HG02610 (cell line): ENCODE data around the gene IL13RA1.
A peak's percentile ranks its signal among the peaks of the same experiment; 100 is the strongest.
"Not testable (repeated sequence)": the region's sequence is repeated elsewhere in the genome, so short reads cannot be mapped to it uniquely, and the experiment has no call there.

Source experiments
- ATAC-seq: cut with Tn5 transposase; IDR thresholded peaks from one replicate; pipeline ENCODE4 v1.9.1; 2021; ENCODE audit warnings: mild to moderate bottlenecking, moderate library complexity; ENCODE audit not compliant: unreplicated experiment

IL13RA1 gene

DNA sequence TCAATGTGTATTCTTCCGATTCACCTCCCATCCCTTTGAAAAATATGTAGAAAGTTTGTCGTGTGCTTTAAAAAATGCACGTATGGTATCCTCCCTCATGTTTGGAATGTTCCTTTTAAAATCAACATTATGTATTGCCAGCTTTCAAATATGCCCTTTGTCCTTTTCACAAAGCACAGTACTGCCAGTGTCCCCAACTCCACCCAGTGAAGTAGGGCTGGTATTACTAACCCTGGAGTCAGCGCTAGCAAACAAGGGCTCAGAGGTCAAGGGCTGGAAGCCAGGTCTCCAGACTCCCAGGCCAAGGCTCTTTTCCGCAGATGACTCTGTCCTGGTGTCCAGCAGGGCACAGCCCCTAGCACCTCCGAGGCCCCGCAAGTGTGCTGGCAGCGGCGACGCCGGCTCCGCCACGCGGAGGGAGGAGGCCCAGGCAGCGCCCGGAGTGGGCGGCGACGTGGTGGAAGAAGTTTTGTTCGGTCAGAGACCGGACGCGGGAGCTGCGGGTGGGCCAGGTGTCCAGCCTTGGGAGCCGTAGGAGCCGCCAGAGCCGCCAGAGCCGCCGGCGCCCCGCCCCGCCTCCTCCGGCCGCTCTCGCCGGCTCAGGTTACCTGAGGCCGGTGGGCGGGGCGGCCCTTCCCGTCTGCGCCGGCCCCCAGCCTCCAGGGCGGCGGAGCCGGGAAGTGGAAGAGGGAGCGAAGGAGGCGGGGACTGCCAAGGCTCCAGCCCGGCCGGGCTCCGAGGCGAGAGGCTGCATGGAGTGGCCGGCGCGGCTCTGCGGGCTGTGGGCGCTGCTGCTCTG lies at the start of gene IL13RA1:
Gene IL13RA1, plus strand, starts transcription at position 720 of the 799 bp plus-strand sequence. Its CDS starts 33 bp downstream, at position 753.
- peak; percentile 59 for ATAC-seq

DNA sequence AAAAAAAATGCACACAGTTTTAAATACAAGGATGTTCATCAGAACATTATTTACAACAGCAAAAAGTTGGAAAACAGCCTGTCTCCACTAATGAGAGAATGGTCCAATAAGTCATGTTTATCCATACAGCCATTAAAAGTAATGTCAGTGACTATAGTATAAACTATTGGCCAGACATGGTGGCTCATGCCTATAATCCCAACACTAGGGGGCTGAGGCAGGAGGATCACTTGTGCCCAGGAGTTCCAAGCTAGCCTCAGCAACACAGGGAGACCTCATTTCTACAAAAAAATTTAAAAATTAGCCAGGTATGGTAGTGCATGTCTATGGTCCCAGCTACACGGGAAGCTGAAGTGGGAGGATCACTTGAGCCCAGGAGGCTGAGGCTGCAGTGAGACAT lies 48.1 kb upstream of the IL13RA1 start:
- no peak for ATAC-seq

DNA sequence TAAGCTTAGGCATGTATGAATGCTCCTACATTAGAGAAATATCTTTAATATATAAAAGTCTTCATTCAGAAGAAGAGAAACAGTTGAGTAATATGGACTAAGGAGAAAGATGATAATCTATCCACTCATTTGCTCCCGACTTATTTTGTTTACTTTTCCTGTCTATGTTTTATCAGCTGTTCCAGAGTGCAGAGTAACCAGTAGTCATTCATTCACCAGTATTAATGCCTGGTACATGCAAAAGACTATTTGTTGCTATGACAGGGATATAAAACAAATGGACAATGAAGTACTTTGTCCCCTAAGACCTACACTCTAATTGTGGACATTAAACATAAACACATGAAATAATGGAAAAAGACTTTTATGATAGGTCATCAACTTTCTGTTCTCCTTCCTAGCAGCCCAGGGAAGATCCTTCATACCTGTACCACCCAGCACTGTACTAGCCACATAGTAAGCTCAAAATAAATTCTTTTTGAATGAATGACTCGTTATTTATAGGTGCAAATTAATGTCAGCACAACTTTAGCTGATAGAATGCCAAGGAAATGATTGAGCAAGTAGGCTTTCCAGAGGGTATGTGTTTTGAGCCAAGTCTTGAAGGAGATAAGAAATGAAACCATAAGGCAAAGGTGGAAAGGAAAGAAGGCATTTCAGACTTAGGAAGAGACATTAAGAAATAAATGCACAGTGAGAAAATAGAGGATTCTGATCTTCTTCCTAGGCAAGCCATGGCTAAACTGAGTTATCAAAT lies 45.0 kb upstream of the IL13RA1 start:
- no peak for ATAC-seq

DNA sequence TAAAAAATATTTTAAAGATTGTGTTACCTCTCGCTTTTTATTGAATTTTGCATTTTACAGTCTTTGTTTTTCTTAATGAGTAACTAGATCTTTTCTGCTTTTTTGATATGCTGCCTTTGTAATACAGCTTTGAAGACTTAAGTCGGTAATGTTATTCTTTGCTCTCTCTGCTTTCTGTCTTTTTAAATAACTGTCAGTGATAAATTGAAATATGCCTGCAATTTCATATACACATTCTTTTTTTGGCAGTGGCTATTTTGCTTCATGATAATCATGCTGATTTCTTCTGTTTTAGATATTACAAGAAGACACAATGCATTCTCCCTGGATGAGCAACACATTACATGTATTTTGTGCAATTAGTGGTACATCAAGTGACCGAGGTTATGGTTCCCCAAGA lies 42.0 kb upstream of the IL13RA1 start:
- ATAC-seq: no peak

DNA sequence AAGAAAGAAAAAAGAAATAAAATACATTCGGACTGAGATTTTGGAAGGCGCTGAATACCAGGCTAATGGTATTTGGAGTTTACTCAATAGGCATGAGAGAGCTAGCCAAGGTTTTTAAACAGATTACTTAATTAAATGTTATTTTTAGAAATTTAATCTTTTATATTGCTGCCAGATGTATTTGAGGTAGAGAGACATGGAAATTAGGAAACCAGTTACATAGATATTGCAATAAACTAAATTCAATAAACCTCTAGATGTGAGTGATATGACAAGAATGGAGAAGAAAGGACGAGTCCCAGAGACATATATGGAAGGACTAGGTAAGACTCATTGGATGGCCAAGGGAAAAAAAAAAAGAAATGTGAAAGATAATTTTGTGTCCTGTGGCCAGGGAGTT lies 38.5 kb upstream of the IL13RA1 start:
- no peak for ATAC-seq

DNA sequence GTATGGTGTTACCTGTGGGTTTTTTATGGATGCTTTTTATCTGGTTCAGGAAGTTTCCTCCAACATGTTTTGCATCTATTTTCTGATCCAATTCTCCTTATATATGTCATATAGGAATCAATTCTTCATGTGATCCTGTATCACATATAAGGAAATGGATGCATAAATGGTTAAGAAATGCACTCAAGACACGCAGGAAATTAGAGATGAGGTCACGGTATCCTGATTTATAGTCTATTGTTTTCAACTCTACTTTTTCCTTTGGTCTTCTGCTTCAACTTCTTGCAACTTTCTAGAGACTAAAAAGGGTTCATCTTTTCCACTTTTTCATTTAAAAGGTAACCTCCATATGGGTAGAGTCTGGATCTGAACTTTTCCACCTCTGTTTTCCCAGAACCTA lies 33.6 kb upstream of the IL13RA1 start:
- no peak for ATAC-seq

DNA sequence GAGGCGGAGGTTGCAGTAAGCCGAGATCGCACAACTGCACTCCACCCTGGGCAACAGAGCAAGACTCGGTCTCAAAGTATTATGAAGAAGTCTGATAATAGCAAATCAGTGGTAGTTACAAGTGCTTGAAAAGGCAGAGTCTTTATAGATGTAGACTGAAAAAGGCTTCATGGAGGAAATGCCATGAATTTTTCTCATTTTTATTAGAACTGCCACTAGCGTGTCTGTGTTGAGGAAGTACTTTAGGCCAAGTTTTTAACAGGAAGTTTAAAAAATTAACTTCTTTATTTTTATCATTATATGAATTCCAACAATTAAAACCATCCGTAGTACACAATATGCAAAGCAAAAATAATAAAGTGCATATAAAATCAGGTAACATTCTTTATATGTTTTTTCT lies 32.8 kb upstream of the IL13RA1 start:
- ATAC-seq: no peak

DNA sequence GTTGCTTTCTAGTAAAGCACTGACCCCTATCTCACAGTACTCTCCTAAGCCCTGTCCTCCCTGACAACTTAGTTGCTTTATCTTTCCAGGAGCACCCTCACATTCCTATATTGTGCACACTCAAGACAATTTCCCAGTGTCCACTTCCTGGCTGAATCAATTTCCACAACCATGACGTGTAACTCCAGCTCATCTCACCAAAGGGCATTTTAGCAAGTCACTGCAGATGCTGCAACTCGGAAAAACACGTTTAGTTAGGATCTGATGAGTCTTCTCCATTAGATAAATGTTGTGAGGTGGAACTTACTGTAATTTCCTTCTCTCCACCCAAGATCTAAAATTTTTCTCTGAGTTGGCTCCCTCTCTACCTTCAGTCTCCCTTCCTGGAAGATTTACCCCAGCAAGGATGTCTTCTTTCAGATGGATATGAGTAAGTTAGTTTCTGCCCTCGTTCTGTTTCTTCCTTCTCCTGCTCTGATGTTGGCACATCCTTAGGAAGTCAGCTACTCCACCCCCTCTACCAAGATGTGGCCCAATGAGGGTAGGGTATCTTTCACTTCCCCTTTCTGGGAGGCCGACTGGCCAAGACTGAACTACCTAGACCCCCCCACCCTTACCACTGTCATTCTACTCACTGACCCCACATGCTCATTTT lies 28.8 kb upstream of the IL13RA1 start:
- no peak for ATAC-seq

DNA sequence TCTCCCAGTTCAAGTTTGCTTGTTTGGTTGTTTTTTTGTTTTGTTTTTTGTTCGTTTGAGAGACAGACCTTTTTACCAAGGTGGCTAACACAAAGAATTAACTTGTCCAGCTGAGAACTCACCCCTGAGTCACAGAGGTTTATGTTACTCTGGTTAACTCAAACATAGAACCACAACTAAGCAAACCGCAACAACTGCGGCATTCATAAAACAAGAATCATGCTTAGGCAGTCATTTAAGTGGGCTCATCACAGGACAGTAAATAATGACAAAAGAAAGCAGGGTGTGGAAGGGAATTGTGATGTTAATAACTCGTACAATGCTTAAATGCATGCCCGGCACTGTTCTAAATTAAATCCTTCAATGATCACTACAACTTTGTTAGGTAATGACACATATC lies 24.7 kb upstream of the IL13RA1 start:
- no peak for ATAC-seq

DNA sequence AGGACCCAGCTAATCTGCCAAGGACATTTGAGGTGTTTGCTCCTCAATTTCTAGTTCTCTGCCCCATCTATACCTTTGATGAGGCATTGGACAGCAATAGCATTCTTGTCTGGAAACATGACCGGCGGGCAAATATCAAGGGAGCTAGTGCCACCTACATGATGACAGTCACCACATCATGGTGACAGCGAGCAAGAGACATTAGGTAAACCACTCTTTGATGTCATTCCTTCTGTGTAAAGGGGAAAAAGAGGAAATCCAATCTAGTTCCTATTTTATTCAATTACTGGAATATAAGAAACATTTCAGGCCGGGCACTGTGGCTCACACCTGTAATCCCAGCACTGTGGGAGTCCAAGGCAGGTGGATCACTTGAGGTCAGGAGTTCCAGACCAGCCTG lies 20.7 kb upstream of the IL13RA1 start:
- ATAC-seq: no peak

DNA sequence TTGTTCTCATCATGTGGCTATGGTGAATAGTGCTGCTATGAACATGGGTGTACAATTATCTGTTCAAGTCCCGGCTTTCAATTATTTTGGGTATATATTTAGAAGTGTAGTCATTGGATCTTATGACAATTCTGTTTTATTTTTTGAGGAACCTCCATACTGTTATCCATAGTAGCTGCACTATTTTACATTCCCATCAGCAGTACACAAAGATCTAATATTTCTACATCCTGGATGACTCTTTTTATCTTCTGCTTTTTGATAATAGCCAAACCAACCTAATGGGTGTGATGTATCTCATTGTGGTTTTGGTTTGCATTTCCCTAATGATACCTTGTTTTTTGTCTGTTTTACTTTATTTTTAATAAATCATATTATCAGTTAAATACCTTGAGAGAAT lies 12.9 kb upstream of the IL13RA1 start:
- no peak for ATAC-seq

DNA sequence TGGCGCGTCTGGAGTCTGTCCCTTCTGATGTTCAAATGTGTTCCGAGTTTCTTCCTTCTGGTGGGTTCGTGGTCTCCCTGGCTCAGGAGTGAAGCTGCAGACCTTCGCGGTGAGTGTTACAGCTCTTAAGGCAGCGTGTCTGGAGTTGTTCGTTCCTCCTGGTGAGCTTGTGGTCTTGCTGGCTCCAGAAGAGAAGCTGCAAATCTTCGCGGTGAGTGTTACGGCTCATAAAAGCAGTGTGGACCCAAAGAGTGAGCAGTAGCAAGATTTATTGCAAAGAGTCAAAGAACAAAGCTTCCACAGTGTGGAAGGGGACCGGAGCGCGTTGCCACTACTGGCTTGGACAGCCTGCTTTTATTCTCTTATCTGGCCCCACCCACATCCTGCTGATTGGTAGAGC lies 11.5 kb upstream of the IL13RA1 start:
- not testable (repeated sequence) for ATAC-seq

DNA sequence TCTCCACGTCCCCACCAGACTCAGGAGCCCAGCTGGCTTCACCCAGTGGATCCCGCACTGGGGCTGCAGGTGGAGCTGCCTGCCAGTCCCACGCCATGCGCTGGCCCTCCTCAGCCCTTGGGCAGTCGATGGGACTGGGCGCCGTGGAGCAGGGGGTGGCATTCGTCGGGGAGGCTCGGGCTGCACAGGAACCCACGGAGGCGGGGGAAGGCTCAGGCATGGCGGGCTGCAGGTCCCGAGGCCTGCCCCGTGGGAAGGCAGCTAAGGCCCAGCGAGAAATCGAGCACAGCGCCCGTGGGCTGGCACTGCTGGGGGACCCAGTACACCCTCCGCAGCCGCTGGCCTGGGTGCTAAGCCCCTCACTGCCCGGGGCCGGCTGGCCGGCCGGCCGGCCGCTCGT lies 10.6 kb upstream of the IL13RA1 start:
- not testable (repeated sequence) for ATAC-seq

DNA sequence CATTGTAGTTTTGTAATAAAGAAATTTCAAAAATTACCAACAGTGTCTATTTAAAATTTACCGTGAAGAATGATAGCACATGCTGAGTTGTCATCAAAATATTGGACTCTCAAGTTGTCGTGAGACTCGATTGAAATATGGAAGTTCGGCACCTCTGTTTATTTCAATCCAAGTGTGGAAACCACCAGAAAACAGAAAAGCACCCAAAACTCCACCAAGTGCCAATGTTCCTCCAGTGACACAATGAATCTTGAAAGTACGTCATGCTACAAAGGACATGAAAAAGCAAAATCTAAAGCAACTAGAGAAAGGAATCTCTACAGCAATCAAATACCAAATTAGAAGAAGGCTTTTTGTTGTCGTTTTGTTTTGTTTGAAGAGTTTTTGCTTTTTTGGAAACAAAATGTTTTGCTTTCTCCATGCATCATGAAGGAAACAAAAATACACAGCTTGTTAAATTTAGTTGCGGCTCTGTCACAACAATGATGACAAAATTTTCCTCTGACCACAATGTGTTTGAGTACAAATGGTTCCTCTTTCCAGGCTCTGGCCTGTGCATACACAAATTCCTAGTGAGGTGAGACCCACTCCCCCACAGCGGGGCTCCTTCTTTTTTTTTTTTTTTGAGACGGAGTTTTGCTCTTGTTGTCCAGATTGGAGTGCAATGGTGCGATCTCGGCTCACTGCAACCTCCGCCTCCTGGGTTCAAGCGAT lies 9.6 kb upstream of the IL13RA1 start:
- no peak for ATAC-seq

DNA sequence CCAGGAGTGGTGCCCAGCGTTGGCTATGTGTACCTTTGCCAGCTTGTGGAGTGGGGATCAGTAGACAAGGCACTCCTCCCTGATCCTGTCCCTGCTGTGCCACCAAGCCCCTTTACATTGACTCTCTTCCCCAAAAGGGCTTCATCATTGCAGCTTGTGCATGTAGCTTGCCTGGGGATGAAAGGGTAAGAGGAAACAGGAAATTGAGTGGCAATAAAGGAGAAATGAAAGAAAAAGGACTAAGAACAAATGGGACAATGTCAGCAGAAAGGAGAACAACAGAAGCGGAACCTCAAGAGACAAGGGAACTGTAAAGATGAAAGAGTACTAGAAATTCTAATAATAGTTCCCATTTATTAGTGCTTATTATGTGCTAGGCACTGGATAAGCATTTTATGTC lies 8.7 kb upstream of the IL13RA1 start:
- no peak for ATAC-seq

DNA sequence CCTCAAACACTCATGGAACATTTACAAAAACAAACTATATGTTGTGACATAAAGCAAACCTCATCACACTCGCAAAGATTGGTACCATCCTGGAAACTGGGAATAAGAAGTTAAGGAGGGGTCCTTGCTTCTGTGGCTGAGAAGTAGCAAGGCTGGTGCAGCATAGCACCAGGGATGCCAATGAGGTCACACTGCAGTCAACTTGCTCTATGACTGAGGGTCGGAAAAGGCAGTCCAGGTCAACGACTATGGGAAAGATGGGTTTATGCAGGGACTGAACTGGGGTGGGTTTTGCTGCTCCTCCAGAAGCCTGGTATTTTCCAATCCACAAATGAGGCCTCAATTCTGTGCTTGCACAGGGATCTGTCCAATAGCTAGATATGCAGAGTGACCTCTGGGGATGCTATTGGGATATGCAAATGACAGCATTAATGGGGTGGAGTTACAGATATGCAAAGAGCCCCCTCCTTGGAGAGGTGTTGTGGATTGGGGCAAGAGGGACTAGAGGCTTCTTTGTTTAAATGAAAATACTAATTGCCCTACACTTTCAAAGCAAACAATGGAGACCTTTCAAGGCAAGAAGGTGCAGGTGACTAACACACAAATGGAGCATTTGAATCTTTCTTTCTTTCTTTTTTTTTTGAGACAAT lies 7.2 kb upstream of the IL13RA1 start:
- ATAC-seq: no peak

DNA sequence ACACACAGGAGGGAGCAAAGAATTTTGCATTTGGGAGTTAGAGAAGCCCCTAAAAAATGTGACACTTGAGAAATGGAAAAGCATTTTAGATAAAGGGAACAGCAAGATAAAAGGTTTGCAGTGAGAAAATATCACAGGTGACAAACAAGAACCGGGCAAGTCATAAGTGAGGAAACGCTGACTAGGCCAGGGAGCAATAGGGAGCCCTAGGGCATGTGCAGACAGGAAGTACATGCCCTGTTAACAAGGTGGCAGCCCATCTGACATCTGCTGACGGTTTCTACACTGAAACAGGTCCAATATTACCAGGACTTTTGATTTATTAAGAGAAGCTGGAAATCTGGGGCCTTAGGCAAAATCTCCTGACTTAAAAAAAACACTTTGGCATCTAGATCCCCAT lies 4.0 kb upstream of the IL13RA1 start:
- ATAC-seq: no peak

DNA sequence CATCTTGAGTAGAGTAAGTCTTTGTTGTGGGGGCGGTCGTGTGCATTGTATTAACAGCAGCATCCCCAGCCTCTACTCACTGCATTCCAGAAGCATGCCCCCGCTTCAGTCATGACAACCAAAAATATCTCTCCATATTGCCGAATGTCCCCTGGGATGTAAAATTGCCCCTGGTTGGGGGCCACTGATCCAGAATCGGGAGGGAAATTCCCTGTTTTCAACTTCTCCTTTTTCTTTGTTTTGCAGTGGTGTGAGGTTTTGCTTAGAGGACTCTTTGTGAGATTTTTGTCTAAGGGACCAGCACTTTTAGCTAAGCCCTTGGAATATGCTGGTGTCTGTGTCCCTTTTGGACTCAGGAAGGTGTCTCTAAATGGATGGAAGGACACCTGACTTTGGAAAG lies 3.0 kb upstream of the IL13RA1 start:
- ATAC-seq: no peak

DNA sequence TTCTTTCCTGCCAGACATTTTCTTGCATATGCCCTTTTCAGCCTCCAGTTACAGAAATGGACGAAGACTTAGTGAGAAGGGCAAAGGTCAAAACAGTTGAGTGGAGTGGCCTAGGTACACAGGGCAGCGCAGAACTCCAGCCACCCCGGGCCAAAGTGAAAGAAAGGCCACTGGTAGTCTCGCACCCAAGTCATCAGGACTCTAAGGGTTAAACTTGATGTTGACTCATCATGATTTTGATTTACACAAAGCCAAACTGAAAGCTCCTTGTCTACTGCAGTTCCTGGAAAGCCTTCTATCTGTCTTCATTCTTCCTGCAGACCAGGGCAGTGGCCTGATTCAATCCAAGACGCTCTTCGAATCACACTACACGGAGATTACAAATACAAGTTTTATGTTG lies 2.6 kb upstream of the IL13RA1 start:
- ATAC-seq: no peak

DNA sequence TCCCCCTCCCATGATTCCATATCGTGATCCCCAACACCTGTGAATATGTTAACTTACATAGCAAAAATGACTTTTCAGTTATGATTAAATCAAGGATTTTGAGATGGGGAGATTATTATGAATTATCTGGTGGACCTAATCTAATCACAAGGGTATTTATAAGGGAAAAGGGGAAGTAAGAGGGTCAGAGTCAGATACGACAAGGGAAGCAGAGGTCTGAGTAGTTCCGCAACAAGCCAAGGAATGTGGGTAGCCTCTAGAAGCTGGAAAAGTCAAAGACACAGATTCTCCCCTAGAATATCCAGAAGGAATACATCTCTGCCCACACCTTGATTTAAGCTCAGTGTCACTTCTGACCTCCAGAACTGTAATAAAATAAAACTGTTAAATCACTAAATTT lies 1.0 kb upstream of the IL13RA1 start:
- ATAC-seq: no peak
